HEK293 (cell line): ENCODE measurements around the gene MAP2K6.
A peak's percentile ranks its signal among the peaks of the same experiment; 100 is the strongest.

Source experiments
- CTCF ChIA-PET: fragments of 350-600 bp; formaldehyde crosslinking; extraction: SDS; loops from one replicate; lab custom pipeline; 2021; ENCODE audit warnings: antibody characterized with exemption; lab: Yijun Ruan, JAX
- POLR2A ChIA-PET: fragments of 300-600 bp; formaldehyde crosslinking; extraction: SDS; loops from one replicate; lab custom pipeline; 2020; ENCODE audit warnings: antibody characterized with exemption, inconsistent platforms; lab: Yijun Ruan, JAX
- H3K27ac ChIP-seq: fragments of 200-500 bp; sonication (Bioruptor generic); 2 replicates; pipeline ENCODE4 v1.5.1; 2014; ENCODE audit warnings: low read depth, low read length, control low read depth, inconsistent platforms; ENCODE audit errors: extremely low read depth
- H3K36me3 ChIP-seq, 2 experiments: fragments of 200-500 bp in 1 of 2; sonication (Bioruptor generic) in 1 of 2; 1 replicate in 1 of 2; 2 replicates in 1 of 2; pipeline ENCODE4 v1.5.1; 2014 to 2017; ENCODE audit warnings: inconsistent platforms in 2 of 2, low read length in 2 of 2; ENCODE audit not compliant: control insufficient read depth in 2 of 2, insufficient read depth in 1 of 2
- H3K4me1 ChIP-seq: fragments of 200-500 bp; sonication (Bioruptor generic); 2 replicates; pipeline ENCODE4 v1.5.1; 2014; ENCODE audit warnings: mild to moderate bottlenecking, low read length, inconsistent platforms; ENCODE audit not compliant: control insufficient read depth, insufficient read depth
- H3K4me3 ChIP-seq: 2 replicates; pipeline ENCODE4 v1.5.1; 2011; ENCODE audit warnings: low read depth, mild to moderate bottlenecking, control low read depth, low read length, moderate library complexity
- H3K9me3 ChIP-seq: fragments of 200-500 bp; sonication (Bioruptor generic); 2 replicates; pipeline ENCODE4 v1.5.1; 2014; ENCODE audit warnings: low read depth, low read length, inconsistent platforms; ENCODE audit not compliant: control insufficient read depth, insufficient read depth
- KLF10 ChIP-seq: fragments of 450-650 bp; IDR thresholded peaks from 2 replicates; pipeline ENCODE4 v1.5.1; 2018; ENCODE audit warnings: missing biosample characterization, mild to moderate bottlenecking, missing genetic modification characterization
- KLF17 ChIP-seq: fragments of 450-650 bp; formaldehyde crosslinking; IDR thresholded peaks from 2 replicates; pipeline ENCODE4 v1.5.1; 2016; ENCODE audit warnings: missing biosample characterization, missing genetic modification characterization
- OVOL3 ChIP-seq: fragments of 450-650 bp; formaldehyde crosslinking; IDR thresholded peaks from 2 replicates; pipeline ENCODE4 v1.5.1; 2016; ENCODE audit warnings: missing biosample characterization, missing genetic modification characterization
- PATZ1 ChIP-seq: fragments of 450-650 bp; formaldehyde crosslinking; IDR thresholded peaks from 2 replicates; pipeline ENCODE4 v1.5.1; 2016; ENCODE audit warnings: missing biosample characterization, missing genetic modification characterization
- ZBTB8A ChIP-seq: fragments of 450-650 bp; formaldehyde crosslinking; IDR thresholded peaks from 2 replicates; pipeline ENCODE4 v1.5.1; 2016; ENCODE audit warnings: missing biosample characterization, missing genetic modification characterization
- ZEB2 ChIP-seq: fragments of 450-650 bp; formaldehyde crosslinking; IDR thresholded peaks from 2 replicates; pipeline ENCODE4 v1.5.1; 2016; ENCODE audit warnings: missing biosample characterization, missing genetic modification characterization
- ZNF19 ChIP-seq: fragments of 450-650 bp; formaldehyde crosslinking; IDR thresholded peaks from 2 replicates; pipeline ENCODE4; 2016; ENCODE audit warnings: missing biosample characterization, missing genetic modification characterization, low read depth
- ZNF221 ChIP-seq: fragments of 450-650 bp; formaldehyde crosslinking; IDR thresholded peaks from 2 replicates; pipeline ENCODE4 v1.5.1; 2017; ENCODE audit warnings: missing biosample characterization, missing genetic modification characterization, borderline replicate concordance
- ZNF23 ChIP-seq: fragments of 450-650 bp; formaldehyde crosslinking; IDR thresholded peaks from 2 replicates; pipeline ENCODE4 v1.5.1; 2016; ENCODE audit warnings: missing biosample characterization, missing genetic modification characterization, borderline replicate concordance
- ZNF37A ChIP-seq: fragments of 450-650 bp; IDR thresholded peaks from 2 replicates; pipeline ENCODE4 v1.5.1; 2018; ENCODE audit warnings: missing biosample characterization, missing genetic modification characterization
- ZNF398 ChIP-seq: fragments of 450-650 bp; formaldehyde crosslinking; IDR thresholded peaks from 2 replicates; pipeline ENCODE4 v1.5.1; 2017; ENCODE audit warnings: missing biosample characterization, missing genetic modification characterization
- ZNF529 ChIP-seq: fragments of 450-650 bp; formaldehyde crosslinking; IDR thresholded peaks from 2 replicates; pipeline ENCODE4 v1.5.1; 2017; ENCODE audit warnings: missing genetic modification characterization, missing biosample characterization; ENCODE audit not compliant: insufficient replicate concordance
- ZNF548 ChIP-seq: fragments of 450-650 bp; formaldehyde crosslinking; IDR thresholded peaks from 2 replicates; pipeline ENCODE4 v1.5.1; 2016; ENCODE audit warnings: missing biosample characterization, missing genetic modification characterization
- ZNF561 ChIP-seq: fragments of 450-650 bp; IDR thresholded peaks from 2 replicates; pipeline ENCODE4 v1.5.1; 2018; ENCODE audit warnings: missing biosample characterization, missing genetic modification characterization, borderline replicate concordance
- ZNF571 ChIP-seq: fragments of 450-650 bp; formaldehyde crosslinking; IDR thresholded peaks from 2 replicates; pipeline ENCODE4 v1.5.0; 2017; ENCODE audit warnings: missing biosample characterization, missing genetic modification characterization
- ZNF580 ChIP-seq: fragments of 450-650 bp; formaldehyde crosslinking; IDR thresholded peaks from 2 replicates; pipeline ENCODE4 v1.5.1; 2016; ENCODE audit warnings: missing biosample characterization, missing genetic modification characterization
- ZNF639 ChIP-seq: fragments of 450-650 bp; formaldehyde crosslinking; IDR thresholded peaks from 2 replicates; pipeline ENCODE4 v1.5.1; 2016; ENCODE audit warnings: missing biosample characterization, missing genetic modification characterization
- ZNF654 ChIP-seq: fragments of 450-650 bp; formaldehyde crosslinking; IDR thresholded peaks from 2 replicates; pipeline ENCODE4 v1.5.1; 2016; ENCODE audit warnings: low read depth, missing biosample characterization, missing genetic modification characterization
- ZNF658 ChIP-seq: fragments of 450-650 bp; formaldehyde crosslinking; IDR thresholded peaks from 2 replicates; pipeline ENCODE4; 2016; ENCODE audit warnings: missing biosample characterization, missing genetic modification characterization
- ZNF660 ChIP-seq: fragments of 450-650 bp; IDR thresholded peaks from 2 replicates; pipeline ENCODE4 v1.5.1; 2018; ENCODE audit warnings: missing biosample characterization, mild to moderate bottlenecking, missing genetic modification characterization
- ZNF692 ChIP-seq: fragments of 450-650 bp; formaldehyde crosslinking; IDR thresholded peaks from 2 replicates; pipeline ENCODE4 v1.5.1; 2016; ENCODE audit warnings: missing biosample characterization, missing genetic modification characterization
- ZNF791 ChIP-seq: fragments of 450-650 bp; formaldehyde crosslinking; IDR thresholded peaks from 2 replicates; pipeline ENCODE4 v1.5.1; 2016; ENCODE audit warnings: missing biosample characterization, missing genetic modification characterization
- ZNF792 ChIP-seq: fragments of 450-650 bp; formaldehyde crosslinking; IDR thresholded peaks from 2 replicates; pipeline ENCODE4 v1.5.1; 2016; ENCODE audit warnings: missing biosample characterization, missing genetic modification characterization
- ZSCAN16 ChIP-seq: fragments of 450-650 bp; formaldehyde crosslinking; IDR thresholded peaks from 2 replicates; pipeline ENCODE4 v1.5.1; 2016; ENCODE audit warnings: missing biosample characterization, missing genetic modification characterization

Gene MAP2K6

GRCh38 chr17:69525920-69526841 lies 111.7 kb downstream of the MAP2K6 start (continued):
- TF ChIP-seq ZNF529 (tag by site-specific recombination) = no peak
- TF ChIP-seq ZNF398 (tag by site-specific recombination) = no peak
- TF ChIP-seq ZNF658 (tag by site-specific recombination) = no peak
- TF ChIP-seq ZNF792 (tag by site-specific recombination) = no peak
- no peak for TF ChIP-seq ZBTB8A (tag by site-specific recombination)
- 0 out of 2 replicates have a peak, but pooled peaks have one; percentile 35 for TF ChIP-seq ZNF660 (tag by site-specific recombination)
- TF ChIP-seq ZNF548 (tag by site-specific recombination) = no peak
- no peak for TF ChIP-seq PATZ1 (tag by site-specific recombination)
- TF ChIP-seq ZNF23 = no peak
- peak; percentile 85 for TF ChIP-seq ZNF654 (tag by site-specific recombination)
- no peak for TF ChIP-seq ZNF571 (tag by site-specific recombination)

- POLR2A ChIA-PET = no interaction called here
- no peak overlapping the region for H3K4me3 ChIP-seq
- CTCF ChIA-PET = interaction anchor here (0.6 to 4.4 kb wide), 7 partner anchors 10 to 1079 kb away, joined by 3 to 35 read pairs (median 5); no protein-coding TSS in a partner anchor
- TF ChIP-seq ZSCAN16 (tag by site-specific recombination) (no peak), ZNF692 (tag by site-specific recombination) (no peak), KLF17 (no peak), ZNF221 (tag by site-specific recombination) (no peak), ZNF19 (no peak), KLF10 (tag by site-specific recombination) (no peak), ZNF561 (tag by site-specific recombination) (no peak), ZNF37A (tag by site-specific recombination) (no peak), ZNF580 (no peak), ZNF639 (no peak), ZEB2 (tag by site-specific recombination) (no peak), OVOL3 (tag by site-specific recombination) (no peak), ZNF791 (tag by site-specific recombination) (no peak)
- no peaks in the 10 kb centered on the region for H3K4me1 ChIP-seq
- no peaks in the 10 kb centered on the region for H3K9me3 ChIP-seq
- no peaks in the 10 kb centered on the region; a peak in 1 of 3 replicates for H3K36me3 ChIP-seq
- no peak overlapping the region for H3K27ac ChIP-seq
Observed at GRCh38 chr17:69528035-69528434, 113.5 kb downstream of the MAP2K6 start.
